Panc1 (cell line): ENCODE results near the gene CDK14.

Experiments used
- POLR2AphosphoS5 ChIP-seq: IDR thresholded peaks from 2 replicates; pipeline ENCODE4 v1.6.1; 2012; ENCODE audit warnings: mild to moderate bottlenecking, low read depth, low read length, moderate library complexity
- TCF7L2 ChIP-seq: IDR thresholded peaks from 2 replicates; pipeline ENCODE4 v1.6.1; 2011; ENCODE audit warnings: mild to moderate bottlenecking, low read depth, low read length, inconsistent platforms
- TF ChIP-seq, protein P1 (sequence below): fragments of 450-650 bp; IDR thresholded peaks from 2 replicates; pipeline ENCODE4 v1.5.1; 2017; ENCODE audit warnings: mild to moderate bottlenecking

DNA sequence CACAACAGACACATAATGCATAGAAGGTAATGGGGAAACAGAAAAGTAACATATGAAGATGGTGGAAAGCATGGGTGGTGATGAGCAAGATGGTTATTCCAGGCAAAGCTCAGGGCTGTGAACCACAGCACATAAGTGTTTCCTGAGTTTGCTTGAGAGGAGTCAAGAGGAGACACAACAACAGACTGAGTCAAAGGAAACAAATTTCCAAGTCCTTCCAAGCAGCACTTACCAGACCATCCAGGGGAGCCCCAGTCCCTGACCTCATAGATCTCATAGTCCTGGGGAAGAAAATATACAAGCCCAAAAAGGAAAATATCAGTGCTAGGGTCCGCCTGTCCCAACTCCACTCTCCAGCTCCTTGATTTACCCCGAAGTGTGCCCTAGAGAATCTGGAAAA is 451.5 kb downstream of the CDK14 start:
- TF ChIP-seq, protein P1, sequence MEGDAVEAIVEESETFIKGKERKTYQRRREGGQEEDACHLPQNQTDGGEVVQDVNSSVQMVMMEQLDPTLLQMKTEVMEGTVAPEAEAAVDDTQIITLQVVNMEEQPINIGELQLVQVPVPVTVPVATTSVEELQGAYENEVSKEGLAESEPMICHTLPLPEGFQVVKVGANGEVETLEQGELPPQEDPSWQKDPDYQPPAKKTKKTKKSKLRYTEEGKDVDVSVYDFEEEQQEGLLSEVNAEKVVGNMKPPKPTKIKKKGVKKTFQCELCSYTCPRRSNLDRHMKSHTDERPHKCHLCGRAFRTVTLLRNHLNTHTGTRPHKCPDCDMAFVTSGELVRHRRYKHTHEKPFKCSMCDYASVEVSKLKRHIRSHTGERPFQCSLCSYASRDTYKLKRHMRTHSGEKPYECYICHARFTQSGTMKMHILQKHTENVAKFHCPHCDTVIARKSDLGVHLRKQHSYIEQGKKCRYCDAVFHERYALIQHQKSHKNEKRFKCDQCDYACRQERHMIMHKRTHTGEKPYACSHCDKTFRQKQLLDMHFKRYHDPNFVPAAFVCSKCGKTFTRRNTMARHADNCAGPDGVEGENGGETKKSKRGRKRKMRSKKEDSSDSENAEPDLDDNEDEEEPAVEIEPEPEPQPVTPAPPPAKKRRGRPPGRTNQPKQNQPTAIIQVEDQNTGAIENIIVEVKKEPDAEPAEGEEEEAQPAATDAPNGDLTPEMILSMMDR, result no peak
- TF ChIP-seq POLR2AphosphoS5, result no peak
- TF ChIP-seq TCF7L2, result no peak
